ENCODE measurements around the gene WAC. TPM values are rescaled to one million over a fixed set of nuclear protein-coding genes. Genes with fewer than 3 reads are reported as not detected.
"Not testable (repeated sequence)": the region's sequence is repeated elsewhere in the genome, so short reads cannot be mapped to it uniquely, and the experiment has no call there.

The WAC gene
- total RNA-seq, 1 donor from 2014 or later = 63.6 TPM

- FAIRE-seq (no peak), DNase-seq (ENCODE audit: low spot score in 2 of 2) (no peak)
Measured at GRCh38 chr10:28561531-28561930, 28.6 kb downstream of the WAC start.

GRCh38 chr10:28564905-28565304, 32.0 kb downstream of the WAC start:
- DNase-seq (ENCODE audit: low spot score in 2 of 2) = no peak
- FAIRE-seq = no peak

GRCh38 chr10:28566458-28567015, 33.6 kb downstream of the WAC start:
- FAIRE-seq (no peak), DNase-seq (ENCODE audit: low spot score in 2 of 2) (no peak)

DNA sequence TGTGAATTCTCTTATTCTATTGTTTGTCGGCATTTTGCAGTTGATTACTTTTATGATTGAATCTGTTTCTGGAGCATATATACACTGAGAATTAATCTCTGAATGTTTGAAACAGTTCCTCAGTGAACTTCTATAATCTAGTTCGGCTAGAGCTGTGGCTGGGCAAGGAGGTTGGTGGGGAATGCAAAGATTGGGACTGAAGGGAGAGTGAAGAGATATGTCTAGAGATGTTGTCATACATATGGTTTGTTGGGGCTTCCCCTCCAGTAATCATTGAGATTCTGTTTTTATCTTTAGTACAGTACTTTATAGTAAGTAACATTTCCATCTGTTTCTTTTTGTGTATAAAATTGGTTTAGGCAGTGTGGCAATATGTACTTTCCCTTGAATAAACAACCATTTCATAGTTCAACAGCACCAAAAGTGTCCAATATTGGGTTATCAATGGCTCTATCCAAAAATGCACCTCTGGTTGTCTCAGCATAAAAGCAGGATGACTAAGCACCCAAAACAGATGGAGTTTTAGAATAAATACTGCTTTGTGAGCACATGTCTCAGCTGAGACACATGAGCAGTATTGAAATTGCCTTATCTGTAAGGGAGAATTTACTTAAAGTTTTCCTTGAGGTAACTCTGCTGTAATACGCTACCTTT, 36.7 kb downstream of the WAC start:
- no peak for FAIRE-seq
- DNase-seq (ENCODE audit: low spot score in 2 of 2) = peak in 1 of 2 donors; percentile 18

DNA sequence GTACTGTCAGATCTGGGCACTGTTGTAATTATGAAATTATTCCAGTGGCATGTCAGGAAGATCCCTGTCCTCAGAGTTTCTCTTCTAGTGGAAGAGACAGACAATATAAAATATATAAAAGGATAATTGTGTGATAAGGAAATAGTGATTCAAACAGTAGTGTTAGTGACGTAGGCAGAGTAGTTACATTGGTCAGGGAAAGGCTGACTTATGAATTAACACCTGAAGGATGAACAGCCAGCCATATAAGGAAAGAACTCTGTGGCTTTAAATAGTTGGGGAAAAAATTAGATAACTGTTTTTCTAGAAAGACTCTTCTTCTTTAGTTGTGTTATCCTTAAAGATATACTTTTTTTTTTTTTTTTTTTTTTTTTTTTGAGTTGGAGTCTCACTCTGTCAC, 37.7 kb downstream of the WAC start:
- DNase-seq (ENCODE audit: low spot score in 2 of 2) (no peak), FAIRE-seq (no peak)

GRCh38 chr10:28571265-28571664, 38.3 kb downstream of the WAC start:
- DNase-seq (ENCODE audit: low spot score in 2 of 2) (no peak), FAIRE-seq (no peak)

GRCh38 chr10:28574214-28574613, 41.3 kb downstream of the WAC start:
- not testable (repeated sequence) for FAIRE-seq; DNase-seq (ENCODE audit: low spot score in 2 of 2)

DNA sequence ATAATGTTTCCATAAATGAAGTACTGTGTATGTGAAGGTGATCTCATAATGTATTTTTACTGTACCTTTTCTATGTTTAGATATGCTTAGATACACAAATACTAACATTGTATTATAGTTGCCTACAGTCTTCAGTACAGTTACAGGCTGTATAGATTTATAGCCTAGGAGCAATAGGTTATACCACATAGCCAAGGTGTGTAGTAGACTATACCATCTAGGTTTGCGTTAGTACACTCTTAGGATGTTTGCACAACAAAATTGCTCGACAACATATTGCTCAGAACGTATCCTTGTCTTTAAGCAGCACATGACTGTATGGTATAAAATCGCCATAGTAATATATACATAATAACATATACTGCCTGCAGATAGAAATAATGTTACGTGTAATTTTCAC, 42.9 kb downstream of the WAC start:
- DNase-seq (ENCODE audit: low spot score in 2 of 2) = no peak
- FAIRE-seq = no peak

- FAIRE-seq = no peak
Measured at GRCh38 chr10:28577506-28577905, 44.6 kb downstream of the WAC start.

DNA sequence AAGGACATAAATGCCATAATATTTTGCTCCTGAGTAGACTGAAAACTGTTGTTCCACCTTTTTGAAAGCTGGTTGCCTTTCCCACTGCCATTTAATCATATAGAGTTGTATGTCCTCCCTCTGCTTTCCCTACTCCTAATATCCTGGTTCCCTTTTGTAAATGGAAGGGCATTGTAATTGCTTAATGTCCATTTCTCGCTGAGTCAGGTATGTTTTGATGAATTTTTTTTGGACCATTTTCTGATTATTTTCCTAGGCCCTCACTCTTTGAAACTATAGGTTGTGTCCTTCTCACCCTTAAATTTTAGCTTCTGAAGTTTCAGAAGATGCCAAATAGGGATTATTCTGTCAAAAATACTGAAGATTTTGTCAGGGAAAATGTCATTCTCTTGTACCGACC, 45.5 kb downstream of the WAC start:
- no peak for DNase-seq (ENCODE audit: low spot score in 2 of 2)
- FAIRE-seq = no peak

More at GRCh38 chr10:28577506-28577905, 44.6 kb downstream of the WAC start:
- no peak for DNase-seq (ENCODE audit: low spot score in 2 of 2)

DNA sequence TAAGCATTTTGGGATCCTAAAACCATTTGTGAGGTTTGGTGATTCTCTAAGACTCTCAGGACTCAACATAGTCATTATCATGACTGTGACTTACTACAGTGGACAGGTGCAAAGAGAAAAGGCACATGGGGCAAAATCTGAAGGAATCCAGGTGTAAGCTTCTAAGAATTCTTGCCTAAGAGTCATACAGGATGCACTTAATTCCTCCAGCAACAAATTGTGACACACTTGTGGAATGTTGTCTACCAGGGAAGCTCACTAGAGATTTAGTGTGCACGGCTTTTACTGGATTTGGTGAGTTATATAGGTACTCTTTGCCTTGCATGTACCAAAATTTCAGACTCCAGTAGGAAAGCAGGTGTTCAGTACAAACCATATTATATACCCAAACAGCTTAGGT, 47.9 kb downstream of the WAC start:
- DNase-seq (ENCODE audit: low spot score in 2 of 2) = no peak
- no peak for FAIRE-seq

- DNase-seq (ENCODE audit: low spot score in 2 of 2) (no peak), FAIRE-seq (no peak)
Measured at GRCh38 chr10:28581916-28582315, 49.0 kb downstream of the WAC start.

DNA sequence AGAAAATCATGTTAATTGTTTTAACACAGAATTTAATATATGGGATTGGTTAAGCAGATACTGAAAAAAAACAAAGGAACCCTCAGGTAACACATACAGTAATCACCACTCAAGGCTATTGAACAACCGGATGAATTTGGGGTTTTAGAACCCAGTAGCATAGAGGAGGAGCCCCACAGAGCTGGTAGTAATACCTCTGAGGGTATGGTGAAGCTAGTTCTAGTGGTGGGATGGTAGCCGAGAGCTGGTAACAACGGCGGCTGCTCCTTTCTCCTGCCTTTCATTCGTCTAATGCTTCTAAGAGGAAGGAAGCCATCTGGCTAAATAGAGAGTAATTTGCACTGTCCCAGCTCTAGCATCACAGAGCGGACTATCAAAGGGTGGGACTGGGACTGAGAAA, 52.2 kb downstream of the WAC start:
- DNase-seq (ENCODE audit: low spot score in 2 of 2) (no peak), FAIRE-seq (no peak)

DNA sequence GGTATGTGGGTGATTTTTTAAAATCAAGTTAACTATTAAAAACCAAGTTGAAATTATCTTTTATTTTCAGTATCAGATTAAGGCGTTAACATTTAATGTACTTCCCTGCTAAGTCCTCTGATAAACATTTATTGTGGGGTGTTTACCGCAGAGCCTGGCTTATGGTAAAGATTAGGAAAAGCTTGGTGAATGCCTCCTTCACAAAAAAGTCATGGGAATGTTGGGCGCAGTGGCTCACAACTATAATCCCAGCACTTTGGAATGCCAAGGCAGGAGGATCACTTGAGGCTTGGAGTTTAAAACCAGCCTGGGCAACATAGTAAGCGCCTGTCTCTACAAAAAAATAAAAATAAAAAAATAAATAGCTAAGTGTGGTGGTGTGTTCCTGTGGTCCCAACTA, 53.3 kb downstream of the WAC start:
- no peak for DNase-seq (ENCODE audit: low spot score in 2 of 2)
- no peak for FAIRE-seq

- no peak for FAIRE-seq
- no peak for DNase-seq (ENCODE audit: low spot score in 2 of 2)
Measured at GRCh38 chr10:28587270-28587969, 54.5 kb downstream of the WAC start.

DNA sequence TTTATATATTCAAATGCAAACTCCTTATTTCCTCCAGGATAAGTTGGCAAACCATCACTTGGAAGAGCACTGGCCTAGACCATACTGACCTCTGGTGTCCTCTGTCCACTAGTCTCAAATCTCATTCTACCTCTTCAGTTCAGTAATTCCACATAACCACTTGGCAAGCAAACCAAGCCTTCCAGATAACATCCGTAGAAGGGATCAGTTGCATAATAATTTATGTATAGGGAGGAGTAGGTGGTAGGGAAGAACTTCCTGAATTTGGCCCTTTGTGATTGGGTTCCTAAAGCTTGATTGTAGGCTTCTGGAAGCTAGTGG, 55.0 kb downstream of the WAC start:
- DNase-seq (ENCODE audit: low spot score in 2 of 2) (peak in 1 of 2 donors; percentile 22), FAIRE-seq (no peak)

- FAIRE-seq = no peak
- no peak for DNase-seq (ENCODE audit: low spot score in 2 of 2)
Measured at GRCh38 chr10:28592953-28593352, 60.0 kb downstream of the WAC start.

- FAIRE-seq (no peak), DNase-seq (ENCODE audit: low spot score in 2 of 2) (no peak)
Measured at GRCh38 chr10:28593811-28594210, 60.9 kb downstream of the WAC start.

DNA sequence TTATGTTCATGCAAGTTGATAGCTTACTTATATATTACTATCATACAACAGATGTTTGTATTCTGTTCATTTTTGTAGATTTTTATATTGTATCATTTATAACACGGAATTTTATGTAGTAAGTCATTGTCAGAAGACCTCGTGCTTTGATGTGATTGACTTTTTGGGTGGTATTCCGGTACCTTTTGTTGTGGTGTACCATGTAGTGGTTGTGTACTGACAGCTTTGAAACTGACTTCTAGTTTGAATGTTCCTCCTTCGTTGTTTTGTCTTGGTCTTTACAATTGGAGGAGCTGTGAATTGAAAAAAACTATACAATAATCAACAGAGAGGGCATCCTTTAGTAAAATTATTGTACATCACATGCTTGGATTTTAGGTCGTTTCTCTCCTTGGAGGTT, 61.5 kb downstream of the WAC start:
- FAIRE-seq = no peak
- DNase-seq (ENCODE audit: low spot score in 2 of 2) = no peak

DNA sequence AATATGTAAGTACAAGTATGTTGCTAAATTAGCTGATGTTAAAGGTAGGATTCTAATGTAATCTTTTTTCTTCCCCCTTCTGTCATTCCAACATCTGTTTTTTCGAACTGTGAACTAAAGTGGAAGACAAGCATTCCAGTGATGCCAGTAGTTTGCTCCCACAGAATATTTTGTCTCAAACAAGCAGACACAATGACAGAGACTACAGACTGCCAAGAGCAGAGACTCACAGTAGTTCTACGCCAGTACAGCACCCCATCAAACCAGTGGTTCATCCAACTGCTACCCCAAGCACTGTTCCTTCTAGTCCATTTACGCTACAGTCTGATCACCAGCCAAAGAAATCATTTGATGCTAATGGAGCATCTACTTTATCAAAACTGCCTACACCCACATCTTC, 62.7 kb downstream of the WAC start:
- DNase-seq (ENCODE audit: low spot score in 2 of 2) (no peak), FAIRE-seq (no peak)

DNA sequence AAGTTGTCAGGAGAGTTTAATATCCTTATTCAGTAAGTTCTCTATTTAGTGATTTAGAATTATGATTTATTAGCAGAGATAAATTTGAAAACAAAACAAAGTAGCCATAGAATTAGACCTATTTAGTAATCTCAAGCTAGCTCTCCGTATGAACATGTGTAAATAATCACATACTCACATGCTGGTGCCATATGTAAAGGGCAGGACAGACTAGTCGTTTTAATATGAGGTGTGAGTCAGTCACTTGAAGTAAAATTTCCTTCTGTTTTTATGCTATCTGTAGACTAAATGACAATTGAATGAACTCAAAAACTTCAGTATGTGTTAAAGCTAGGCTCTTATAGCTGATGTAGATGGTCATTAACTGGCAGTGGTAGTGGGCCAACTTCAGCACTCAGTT, 67.1 kb downstream of the WAC start:
- FAIRE-seq = no peak
- DNase-seq (ENCODE audit: low spot score in 2 of 2) = no peak

DNA sequence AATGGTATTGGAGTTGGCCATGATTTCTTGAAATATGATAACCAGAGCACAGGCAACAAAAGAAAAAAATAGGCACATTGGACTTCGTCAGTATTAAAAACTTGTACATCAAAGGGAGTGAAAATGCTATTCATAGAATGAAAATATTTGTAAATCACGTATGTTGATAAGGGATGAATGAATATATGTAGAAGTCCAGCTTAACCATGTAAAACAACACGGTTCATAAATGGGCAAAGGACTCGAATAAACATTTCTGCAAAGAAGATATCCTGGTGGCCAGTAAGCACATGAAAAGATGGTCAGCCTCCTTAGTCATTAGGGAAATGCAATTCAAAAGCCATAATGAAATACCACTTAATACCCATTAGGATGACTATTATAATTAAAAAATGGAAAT, 68.1 kb downstream of the WAC start:
- FAIRE-seq (no peak), DNase-seq (ENCODE audit: low spot score in 2 of 2) (no peak)
